ENCODE results near the gene PCCA.

DNA sequence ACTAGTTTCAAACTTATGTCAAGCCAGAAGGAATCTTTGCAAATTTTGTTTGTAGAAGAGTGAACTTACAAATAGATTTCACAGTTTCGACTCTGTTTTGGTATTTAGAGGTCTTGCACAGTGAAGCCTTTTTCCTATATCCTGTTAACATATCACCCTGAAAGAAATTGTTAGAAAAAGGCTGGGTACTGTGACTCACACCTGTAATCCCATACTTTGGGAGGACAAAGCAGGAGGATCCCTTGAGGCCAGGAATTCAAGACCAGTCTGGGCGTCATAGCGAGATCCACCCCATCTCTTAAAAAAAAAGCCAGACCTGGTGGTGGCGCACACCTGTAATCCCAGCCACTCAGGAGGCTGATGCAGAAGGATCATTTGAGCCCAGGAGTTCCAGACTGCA, 275.7 kb downstream of the PCCA start:
- TF ChIP-seq, protein P1, sequence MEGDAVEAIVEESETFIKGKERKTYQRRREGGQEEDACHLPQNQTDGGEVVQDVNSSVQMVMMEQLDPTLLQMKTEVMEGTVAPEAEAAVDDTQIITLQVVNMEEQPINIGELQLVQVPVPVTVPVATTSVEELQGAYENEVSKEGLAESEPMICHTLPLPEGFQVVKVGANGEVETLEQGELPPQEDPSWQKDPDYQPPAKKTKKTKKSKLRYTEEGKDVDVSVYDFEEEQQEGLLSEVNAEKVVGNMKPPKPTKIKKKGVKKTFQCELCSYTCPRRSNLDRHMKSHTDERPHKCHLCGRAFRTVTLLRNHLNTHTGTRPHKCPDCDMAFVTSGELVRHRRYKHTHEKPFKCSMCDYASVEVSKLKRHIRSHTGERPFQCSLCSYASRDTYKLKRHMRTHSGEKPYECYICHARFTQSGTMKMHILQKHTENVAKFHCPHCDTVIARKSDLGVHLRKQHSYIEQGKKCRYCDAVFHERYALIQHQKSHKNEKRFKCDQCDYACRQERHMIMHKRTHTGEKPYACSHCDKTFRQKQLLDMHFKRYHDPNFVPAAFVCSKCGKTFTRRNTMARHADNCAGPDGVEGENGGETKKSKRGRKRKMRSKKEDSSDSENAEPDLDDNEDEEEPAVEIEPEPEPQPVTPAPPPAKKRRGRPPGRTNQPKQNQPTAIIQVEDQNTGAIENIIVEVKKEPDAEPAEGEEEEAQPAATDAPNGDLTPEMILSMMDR (conservative IDR thresholded peaks at IDR 0.05): no peak
- no peak for TF ChIP-seq EZH2 (IDR thresholded peaks at IDR 0.05; ENCODE audit: low read depth)

Measured in PC-9 (cell line).